Measurements from ENCODE around the gene REEP6.

DNA sequence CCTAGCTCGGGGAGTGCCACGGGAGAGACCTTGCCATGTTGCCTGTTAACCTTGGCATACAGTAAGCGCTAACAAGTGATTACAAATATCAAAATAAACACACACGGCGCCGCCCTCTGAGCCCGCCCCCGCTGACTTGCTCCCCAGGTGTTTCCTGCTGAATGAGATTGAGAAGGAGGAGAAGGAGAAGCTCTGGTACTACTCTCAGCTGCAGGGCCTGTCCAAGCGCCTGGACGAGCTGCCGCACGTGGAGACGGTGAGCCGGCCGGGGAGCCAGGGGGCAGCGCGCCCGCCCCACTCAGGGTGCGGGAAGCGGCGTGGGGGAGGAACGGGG, 36.0 kb upstream of the REEP6 start:
- TF ChIP-seq, protein P1, sequence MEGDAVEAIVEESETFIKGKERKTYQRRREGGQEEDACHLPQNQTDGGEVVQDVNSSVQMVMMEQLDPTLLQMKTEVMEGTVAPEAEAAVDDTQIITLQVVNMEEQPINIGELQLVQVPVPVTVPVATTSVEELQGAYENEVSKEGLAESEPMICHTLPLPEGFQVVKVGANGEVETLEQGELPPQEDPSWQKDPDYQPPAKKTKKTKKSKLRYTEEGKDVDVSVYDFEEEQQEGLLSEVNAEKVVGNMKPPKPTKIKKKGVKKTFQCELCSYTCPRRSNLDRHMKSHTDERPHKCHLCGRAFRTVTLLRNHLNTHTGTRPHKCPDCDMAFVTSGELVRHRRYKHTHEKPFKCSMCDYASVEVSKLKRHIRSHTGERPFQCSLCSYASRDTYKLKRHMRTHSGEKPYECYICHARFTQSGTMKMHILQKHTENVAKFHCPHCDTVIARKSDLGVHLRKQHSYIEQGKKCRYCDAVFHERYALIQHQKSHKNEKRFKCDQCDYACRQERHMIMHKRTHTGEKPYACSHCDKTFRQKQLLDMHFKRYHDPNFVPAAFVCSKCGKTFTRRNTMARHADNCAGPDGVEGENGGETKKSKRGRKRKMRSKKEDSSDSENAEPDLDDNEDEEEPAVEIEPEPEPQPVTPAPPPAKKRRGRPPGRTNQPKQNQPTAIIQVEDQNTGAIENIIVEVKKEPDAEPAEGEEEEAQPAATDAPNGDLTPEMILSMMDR (IDR thresholded peaks at IDR 0.05), result no peak
- no peak for TF ChIP-seq POLR2A (IDR thresholded peaks at IDR 0.05)

All from adrenal gland (tissue), 5 donors.